K562 (cell line): ENCODE data around the gene SOCS3. TPM values are rescaled to one million over a fixed set of nuclear protein-coding genes. Genes with fewer than 3 reads are reported as not detected.

Experiments used
- CHD7 ChIP-seq: fragments of 200-600 bp; sonication (generic); IDR thresholded peaks from one replicate; pipeline ENCODE4 v1.6.1; 2012; ENCODE audit warnings: mild to moderate bottlenecking, low read depth, low read length, inconsistent platforms
- NFATC3 ChIP-seq: fragments of 450-650 bp; IDR thresholded peaks from 2 replicates; pipeline ENCODE4 v1.6.1; 2017; ENCODE audit warnings: mild to moderate bottlenecking
- SMARCB1 ChIP-seq: IDR thresholded peaks from 2 replicates; pipeline ENCODE4 v1.6.1; 2011; ENCODE audit warnings: improper control_type of control experiment, low read depth; ENCODE audit not compliant: insufficient read length
- ZBTB9 ChIP-seq: fragments of 450-650 bp; formaldehyde crosslinking; IDR thresholded peaks from 2 replicates; pipeline ENCODE4 v1.4.0; 2020; ENCODE audit warnings: mild to moderate bottlenecking, moderate library complexity
- polyA plus RNA-seq, 8 experiments: library from polyadenylated mRNA; depleted of rRNA in 4 of 8; stranded (reverse) in 5 of 8; unstranded in 3 of 8; fragments of >200 nt; fragmentation: Nextera tagmentation in 2 of 8; fragmentation: Illumina TruSeq in 1 of 8; extraction: Ambion mirVana in 2 of 8; extraction: Trizol in 1 of 8; gene quantifications; 2 replicates each; pipeline versions ENCODE4 v1.2.1 to v1.2.3, GENCODE V29; 2011 to 2014; ENCODE audit warnings: inconsistent platforms in 1 of 8, missing spikeins in 1 of 8
- total RNA-seq, 7 experiments: library from RNA; depleted of rRNA in 6 of 7; stranded (reverse); fragments of >200 nt in 6 of 7; fragmentation: Illumina TruSeq in 2 of 7; extraction: Trizol in 2 of 7; gene quantifications; 2 replicates each; pipeline versions ENCODE4 v1.2.1 to v1.2.3, GENCODE V29; 2011 to 2021; ENCODE audit warnings: low replicate concordance in 1 of 7

The SOCS3 gene
- total and polyA plus RNA-seq, 9 of the 15 experiments (the other 6 are each of a cell fraction or from before 2014, with no cell fraction given) = 0.56 to 38.9 (median 13.7) TPM

DNA sequence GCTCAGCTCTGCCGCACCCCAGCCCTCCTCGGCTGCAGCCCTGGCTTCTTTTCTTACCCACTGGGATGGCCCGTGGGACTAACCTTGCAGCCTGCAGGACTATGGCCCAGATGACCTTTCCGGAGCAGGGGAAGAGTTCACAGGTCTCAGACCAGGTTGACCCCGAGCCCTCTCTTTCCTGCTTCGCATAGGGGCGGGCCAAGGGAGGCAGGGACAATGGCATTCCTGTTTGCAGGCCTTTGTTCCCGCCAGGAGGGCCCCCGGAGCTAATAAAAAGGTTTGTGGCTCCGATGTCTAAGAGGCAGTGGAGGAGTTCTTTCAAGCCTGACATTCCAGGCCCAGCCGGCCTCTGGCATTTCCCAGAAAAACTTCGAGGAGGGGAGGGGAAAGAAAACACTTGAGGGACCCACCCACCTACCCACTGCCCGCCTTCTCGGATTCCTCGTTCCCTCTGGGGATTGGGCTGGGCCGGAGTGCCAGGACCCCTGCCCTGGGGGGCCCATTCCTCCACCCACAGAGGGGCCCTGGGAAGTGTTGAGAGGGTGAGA, 5.8 kb upstream of the SOCS3 start (continued):
- TF ChIP-seq CHD7 = no peak
- TF ChIP-seq SMARCB1 = no peak
- TF ChIP-seq NFATC3 = no peak
- TF ChIP-seq ZBTB9 = no peak
- TF ChIP-seq, all 486 proteins: peak for 0
